A549 treated with AZD9567 at 1 μM for 4 hours (cell line): ENCODE results near the gene SLC66A3. TPM values are rescaled to one million over a fixed set of nuclear protein-coding genes. Genes with fewer than 3 reads are reported as not detected.

Experiments
- total RNA-seq: library from RNA; stranded (reverse); fragments of 200-300 nt; extraction: Qiagen RNA extraction; gene quantifications from 5 replicates; pipeline ENCODE4 v1.2.3, GENCODE V29; 2022; ENCODE audit not compliant: insufficient read depth

SLC66A3 gene
- 31.3 to 40.5 TPM (median 37.6 TPM) in 5 replicates for total RNA-seq

GRCh38 chr2:11155381-11156035, at the start of gene SLC66A3:
SLC66A3 (plus strand) TSS chr2:11155467; CDS start chr2:11155547, 80 bp downstream.

Other genes starting within 250 kb of the SLC66A3 start
- gene KCNF1, start 243.5 kb upstream of the SLC66A3 start, total RNA-seq = 12.2 to 34.4 TPM (median 24.9 TPM) in 5 replicates
- gene ROCK2, start 189.2 kb downstream of the SLC66A3 start, total RNA-seq = 19.9 to 33.1 TPM (median 24.7 TPM) in 5 replicates